ENCODE data around the gene SNCB.

SNCB gene

DNA sequence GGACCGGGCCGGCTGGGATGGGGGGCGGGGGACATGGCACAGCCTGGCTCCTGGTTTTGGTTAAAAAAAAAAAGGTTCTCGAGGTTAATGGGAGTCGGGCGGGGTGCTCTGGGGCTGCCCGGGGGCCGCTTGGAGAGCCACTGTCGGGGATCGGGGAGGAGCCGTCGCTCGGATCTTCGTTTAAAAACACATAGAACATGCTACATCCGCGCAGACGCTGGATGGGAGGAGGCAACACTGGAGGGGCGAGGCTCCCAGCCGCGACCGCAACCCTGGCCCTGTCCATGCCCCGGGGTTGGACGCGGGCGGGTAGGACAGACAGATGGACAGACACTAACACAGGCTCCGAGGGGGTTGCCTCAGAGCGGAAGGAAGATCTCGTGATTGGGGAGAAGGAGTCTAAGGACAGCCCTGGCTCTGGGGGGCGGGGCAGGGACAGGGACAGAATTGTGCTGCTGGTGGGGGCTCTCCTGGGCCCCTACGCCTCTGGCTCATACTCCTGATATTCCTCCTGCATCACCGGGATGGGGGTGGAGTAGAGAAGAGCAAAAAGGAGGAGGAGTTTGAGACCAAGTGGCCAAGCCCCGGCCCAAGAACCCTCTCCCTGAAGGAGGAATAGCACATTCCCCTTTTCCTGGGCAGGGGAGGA, 9.9 kb downstream of the SNCB start:
- no peak for DNase-seq

GRCh38 chr5:176619569-176620332, 10.6 kb downstream of the SNCB start:
- no peak for DNase-seq

DNA sequence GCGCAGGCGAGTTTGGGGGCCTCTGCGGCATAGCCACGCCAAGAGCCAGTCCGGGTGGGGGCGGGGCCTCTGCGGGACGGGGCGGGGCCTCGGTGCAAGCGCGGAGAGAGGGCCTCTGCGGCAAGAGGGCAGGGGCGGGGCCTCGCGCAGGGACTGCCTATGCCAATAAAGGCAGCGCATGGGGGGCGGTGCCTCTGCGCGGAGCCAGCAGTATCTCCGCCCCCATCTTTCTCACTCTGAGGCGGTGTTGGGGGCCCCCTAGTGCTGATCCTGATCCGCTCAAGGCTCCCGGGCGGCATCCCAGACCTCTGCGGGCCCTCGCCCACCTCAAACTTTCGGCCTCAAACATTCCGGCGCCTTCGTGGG, 11.1 kb downstream of the SNCB start:
- no peak for DNase-seq

DNA sequence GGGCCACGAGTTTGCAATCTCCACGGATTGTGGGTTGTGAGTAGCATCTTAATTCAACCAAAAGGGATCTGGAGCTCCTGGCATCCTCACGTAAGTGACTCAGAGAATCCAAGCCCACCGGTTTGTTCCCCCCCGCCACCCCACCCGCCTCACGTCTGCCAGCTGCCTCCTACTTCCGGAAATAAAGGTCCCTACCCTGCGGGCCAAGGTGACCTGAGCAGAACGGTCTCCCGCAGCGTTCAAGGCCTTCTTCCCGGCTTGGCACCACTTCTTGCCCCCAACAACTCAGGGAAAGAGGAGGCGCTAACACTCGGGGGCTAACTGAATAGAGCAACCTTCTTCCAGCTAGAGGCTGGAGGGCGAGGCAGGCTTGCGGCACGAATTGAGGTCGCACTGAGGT, 11.6 kb downstream of the SNCB start:
- no peak for DNase-seq

- no peak for DNase-seq
These were observed 13.8 kb downstream of the SNCB start for GRCh38 chr5:176616511-176616910.

DNA sequence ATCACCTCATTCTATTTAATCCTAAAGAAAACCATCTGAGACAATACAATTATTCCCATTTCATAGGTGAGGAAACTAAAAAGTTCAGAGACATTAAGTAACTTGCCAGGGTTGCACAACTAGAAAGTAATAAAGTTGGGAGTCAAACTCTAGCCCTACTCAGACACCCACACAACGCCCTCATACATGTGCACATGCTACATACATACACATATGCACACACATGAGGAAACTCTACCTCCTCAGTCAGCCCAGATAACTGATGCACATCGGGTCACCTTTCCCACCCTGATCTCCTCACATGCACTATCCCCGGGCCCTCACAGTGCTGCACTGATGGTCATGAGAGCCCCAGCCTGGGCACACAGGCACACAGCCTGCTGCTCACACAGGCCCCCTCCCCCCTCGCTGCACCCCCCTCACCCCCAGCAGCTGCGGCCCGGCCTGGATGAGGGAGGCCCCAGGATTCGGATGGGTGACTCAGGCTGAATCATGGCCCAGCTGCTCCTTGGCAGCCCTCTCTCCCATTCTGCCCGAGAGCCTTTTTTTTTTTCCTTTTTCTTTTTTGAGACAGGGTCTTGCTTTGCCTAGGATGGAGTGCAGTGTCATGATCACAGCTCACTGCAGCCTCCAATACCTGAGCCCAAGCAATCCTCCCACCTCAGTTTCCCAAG, 15.4 kb downstream of the SNCB start:
- no peak for DNase-seq

- no peak for DNase-seq
These were observed 17.5 kb downstream of the SNCB start for GRCh38 chr5:176612855-176613254.

DNA sequence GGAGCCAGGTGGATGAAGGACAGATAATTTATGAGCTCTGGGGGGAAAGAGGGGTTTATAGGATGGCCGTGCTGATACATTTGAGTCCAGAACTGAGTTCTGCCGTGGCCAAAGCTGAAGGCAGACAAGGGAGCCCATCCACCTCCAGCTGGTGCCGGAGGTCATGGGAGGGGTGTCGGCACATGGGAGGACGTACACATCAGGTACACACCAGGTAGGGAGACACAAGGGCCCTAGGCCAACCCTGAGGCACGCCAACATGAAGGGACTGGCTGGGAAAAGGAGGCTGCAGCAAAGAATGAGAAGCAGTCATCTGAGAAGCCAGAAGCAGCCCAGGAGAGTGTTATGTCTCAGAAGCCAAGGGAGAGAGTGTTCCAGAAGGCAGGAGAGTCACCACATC, 18.3 kb downstream of the SNCB start:
- no peak for DNase-seq

DNA sequence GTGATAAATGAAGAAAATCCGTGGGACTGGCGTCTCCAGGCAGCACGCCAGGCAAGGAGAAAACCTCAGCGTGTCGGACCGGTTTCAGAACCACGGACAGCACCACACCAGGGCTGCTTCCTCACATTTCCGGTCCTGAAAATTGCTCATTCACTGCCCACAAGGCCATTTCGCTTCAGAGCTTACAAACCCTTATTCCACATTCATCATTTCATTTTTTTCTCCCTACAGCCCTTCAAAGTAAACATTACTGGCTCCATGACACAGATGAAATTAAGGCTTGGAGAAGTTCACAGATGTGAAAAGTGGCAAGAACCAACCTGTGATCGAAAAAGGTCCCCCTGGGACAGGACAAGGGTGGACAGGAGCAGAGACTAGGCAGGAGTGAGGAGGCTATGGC, 18.9 kb downstream of the SNCB start:
- no peak for DNase-seq

GRCh38 chr5:176610435-176610773, 19.9 kb downstream of the SNCB start:
- no peak for DNase-seq

DNA sequence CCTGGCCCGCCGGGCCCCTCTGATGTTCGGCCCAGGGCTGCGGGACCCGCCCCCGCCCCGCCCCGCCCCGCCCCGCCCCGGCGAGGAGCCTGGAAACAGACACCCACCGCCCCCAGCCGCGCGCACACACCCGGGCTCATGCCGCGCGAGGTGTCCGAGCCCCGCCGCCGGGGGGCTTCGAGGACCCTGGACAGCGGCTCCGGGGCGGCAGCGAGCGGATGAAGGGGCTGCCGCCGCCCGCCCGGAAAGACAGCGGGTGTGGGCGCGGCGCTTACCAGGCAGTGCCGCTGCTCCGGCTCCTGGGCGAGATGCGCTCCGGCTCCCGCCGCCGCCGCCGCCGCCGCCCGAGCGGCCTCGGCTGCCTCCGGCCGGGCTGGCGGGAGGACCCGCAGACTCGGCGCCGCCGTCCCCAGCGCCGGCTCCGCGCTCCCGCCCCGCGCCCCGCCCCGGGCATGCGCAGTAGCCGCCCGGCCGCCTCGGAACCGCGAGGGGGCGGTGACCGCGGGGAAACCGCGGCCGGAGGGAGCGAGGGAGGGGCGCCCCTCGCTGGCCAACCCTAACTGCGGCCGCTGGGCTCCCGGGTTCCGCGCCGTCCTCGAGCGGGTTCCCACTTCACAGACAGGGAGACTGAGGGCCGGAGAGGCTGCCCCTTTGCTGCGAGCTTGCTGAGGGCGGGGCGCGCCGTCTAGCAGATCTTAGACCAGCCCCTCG, 20.5 kb downstream of the SNCB start, which contains the start of gene GPRIN1:
Gene GPRIN1 (minus strand): TSS at position 433 of the 711 bp plus-strand sequence. CDS start 10,322 bp downstream, outside the sequence.
- DNase-seq, result no peak

GRCh38 chr5:176608937-176609723, 21.2 kb downstream of the SNCB start:
- no peak for DNase-seq

- no peak for DNase-seq
These were observed 22.1 kb downstream of the SNCB start for GRCh38 chr5:176608142-176608705.

DNA sequence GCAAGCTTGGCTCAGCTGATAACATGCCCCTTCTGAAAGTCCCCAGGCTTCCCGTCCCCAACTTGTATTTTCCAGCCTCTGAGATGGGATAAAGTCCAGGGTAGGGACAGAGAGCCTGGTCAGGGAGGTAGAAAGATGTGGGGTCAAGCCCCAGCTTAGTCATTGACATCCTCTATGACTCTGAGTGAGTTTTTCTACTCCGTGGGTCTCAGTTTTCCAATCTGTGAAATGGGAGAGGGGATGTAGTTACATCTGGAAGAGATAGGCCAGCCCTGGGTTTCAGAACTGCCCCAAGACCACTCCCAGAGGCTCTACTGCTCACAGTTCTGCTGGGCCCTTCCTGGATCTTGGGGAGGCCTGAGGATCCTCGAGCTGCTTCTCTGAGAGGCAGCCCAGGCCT, 23.5 kb downstream of the SNCB start:
- DNase-seq, result no peak

DNA sequence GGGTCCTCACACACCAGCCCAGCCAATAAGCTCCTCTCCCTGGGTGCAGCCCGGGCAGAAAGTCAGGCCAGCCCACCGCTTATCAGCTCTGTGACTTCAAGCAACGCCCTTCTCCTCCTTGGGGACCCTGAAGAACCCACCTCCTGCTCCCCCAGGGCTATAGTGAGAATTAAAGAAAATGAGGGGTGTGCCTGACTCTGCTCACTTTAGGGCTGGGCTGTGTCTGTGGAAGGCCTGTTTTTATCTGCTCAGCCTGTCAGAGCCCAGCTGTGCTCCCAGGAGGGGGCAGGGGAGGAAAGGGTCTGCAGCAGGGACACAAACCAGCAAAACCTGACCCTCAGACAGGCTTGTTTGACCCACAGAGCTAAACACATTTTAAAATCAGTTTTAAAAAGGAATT, 24.3 kb downstream of the SNCB start:
- DNase-seq, result no peak

DNA sequence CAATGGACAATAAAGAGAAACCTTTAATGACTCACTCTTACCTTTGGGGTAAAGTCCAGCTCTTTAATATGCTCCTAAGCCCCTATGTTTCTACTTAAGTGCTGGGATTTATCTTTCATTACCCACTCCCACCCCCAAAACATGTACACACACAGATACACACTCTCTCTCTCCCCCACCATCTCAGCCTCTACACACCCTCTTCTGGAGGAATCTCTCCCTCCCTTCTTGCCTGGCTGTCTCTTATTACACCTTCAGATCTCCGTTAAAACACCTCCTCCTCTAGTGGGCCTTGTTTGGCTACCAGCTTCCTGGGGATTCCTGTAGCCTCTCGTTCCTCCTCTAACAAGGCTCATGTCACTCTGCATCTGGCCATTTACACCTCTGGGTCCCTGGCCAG, 27.2 kb downstream of the SNCB start:
- no peak for DNase-seq

GRCh38 chr5:176601901-176602482, 28.3 kb downstream of the SNCB start:
- no peak for DNase-seq

GRCh38 chr5:176599749-176600430, 30.4 kb downstream of the SNCB start:
- DNase-seq, result peak; percentile 64

DNA sequence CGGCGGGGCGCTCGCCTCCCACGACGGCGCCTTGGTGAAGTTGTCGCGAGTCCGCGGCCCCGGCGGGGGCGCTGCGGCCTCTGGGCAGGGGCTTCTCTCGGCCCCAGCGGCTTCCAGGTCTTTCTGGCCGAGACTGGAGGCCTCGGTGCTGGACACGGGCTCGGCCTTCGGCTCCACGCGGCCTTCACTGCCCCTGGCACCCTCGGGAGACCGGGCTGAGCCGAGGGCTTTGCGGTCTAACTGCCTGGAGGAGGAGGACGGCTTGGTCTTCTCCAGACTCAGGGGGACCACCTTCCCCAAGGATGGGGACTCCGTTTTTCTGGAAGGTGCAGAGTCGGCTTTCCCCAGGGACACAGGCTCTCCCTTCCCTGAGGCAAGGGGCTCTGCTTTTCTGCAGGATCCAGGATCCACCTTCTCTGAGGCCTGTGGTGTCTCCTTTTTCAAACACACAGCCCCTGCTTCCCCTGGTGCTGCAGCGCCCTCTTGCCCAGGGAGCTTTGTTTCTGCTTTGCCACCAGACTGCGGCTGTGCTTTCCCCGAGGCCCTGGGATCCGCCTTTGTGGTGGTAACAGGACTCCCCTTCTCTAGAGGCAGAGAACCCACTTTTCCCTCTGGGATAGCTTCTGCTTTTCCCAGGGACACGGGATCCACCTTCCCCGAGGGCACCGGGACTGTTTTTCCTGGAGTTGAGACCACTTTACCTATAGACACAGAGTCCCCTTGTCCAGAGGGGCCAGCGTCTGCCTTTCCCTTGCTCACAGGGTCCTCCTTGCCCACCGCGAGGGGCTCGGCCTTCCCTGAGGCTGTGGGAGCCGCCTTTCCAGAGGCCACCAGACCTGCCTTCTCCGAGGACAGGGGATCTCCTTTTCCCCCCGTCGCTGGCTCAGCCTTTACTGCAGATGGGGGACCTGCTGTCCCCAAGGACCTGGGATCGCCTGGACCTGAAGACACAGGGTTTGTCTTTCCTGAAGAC, 32.6 kb downstream of the SNCB start:
- DNase-seq, result no peak
